SHP77 (cell line): ENCODE measurements around the gene TRAPPC11.

Experiments used
- DNase-seq, 2 experiments: peaks; one replicate each; lab custom pipeline; 2025; lab: John Stamatoyannopoulos, UW

Gene TRAPPC11

GRCh38 chr4:183637461-183637860, 21.6 kb upstream of the TRAPPC11 start:
- DNase-seq: no peak

GRCh38 chr4:183638436-183638835, 20.7 kb upstream of the TRAPPC11 start:
- DNase-seq: no peak

GRCh38 chr4:183639291-183639690, 19.8 kb upstream of the TRAPPC11 start:
- no peak for DNase-seq

GRCh38 chr4:183645326-183645725, 13.8 kb upstream of the TRAPPC11 start:
- no peak for DNase-seq

- DNase-seq: no peak
These were observed 1.5 kb upstream of the TRAPPC11 start for GRCh38 chr4:183657564-183657963.

GRCh38 chr4:183658362-183659028, 598 bp upstream of the TRAPPC11 start:
- DNase-seq: no peak

GRCh38 chr4:183659872-183660242, 764 bp downstream of the TRAPPC11 start:
- DNase-seq: no peak

GRCh38 chr4:183666088-183666487, 7.0 kb downstream of the TRAPPC11 start:
- no peak for DNase-seq

GRCh38 chr4:183670251-183670650, 11.2 kb downstream of the TRAPPC11 start:
- DNase-seq: no peak

- no peak for DNase-seq
These were observed 12.0 kb downstream of the TRAPPC11 start for GRCh38 chr4:183670960-183671555.

- no peak for DNase-seq
These were observed 15.1 kb downstream of the TRAPPC11 start for GRCh38 chr4:183674153-183674552.

- no peak for DNase-seq
These were observed 16.5 kb downstream of the TRAPPC11 start for GRCh38 chr4:183675625-183676024.

GRCh38 chr4:183681119-183681518, 22.0 kb downstream of the TRAPPC11 start:
- no peak for DNase-seq

GRCh38 chr4:183686461-183686860, 27.4 kb downstream of the TRAPPC11 start:
- no peak for DNase-seq

GRCh38 chr4:183688216-183688615, 29.1 kb downstream of the TRAPPC11 start:
- no peak for DNase-seq

GRCh38 chr4:183691006-183691405, 31.9 kb downstream of the TRAPPC11 start:
- DNase-seq: no peak

GRCh38 chr4:183691897-183692296, 32.8 kb downstream of the TRAPPC11 start:
- DNase-seq: no peak

- no peak for DNase-seq
These were observed 39.8 kb downstream of the TRAPPC11 start for GRCh38 chr4:183698909-183699308.

- DNase-seq: no peak
These were observed 41.3 kb downstream of the TRAPPC11 start for GRCh38 chr4:183700407-183700806.

GRCh38 chr4:183702492-183702891, 43.4 kb downstream of the TRAPPC11 start:
- no peak for DNase-seq

- no peak for DNase-seq
These were observed 55.5 kb downstream of the TRAPPC11 start for GRCh38 chr4:183714626-183715025.

- DNase-seq: no peak
These were observed 57.2 kb downstream of the TRAPPC11 start for GRCh38 chr4:183716302-183716701.

- DNase-seq: no peak
These were observed 59.8 kb downstream of the TRAPPC11 start for GRCh38 chr4:183718876-183719275.
